ENCODE data around the gene GLIS2.

The GLIS2 gene

DNA sequence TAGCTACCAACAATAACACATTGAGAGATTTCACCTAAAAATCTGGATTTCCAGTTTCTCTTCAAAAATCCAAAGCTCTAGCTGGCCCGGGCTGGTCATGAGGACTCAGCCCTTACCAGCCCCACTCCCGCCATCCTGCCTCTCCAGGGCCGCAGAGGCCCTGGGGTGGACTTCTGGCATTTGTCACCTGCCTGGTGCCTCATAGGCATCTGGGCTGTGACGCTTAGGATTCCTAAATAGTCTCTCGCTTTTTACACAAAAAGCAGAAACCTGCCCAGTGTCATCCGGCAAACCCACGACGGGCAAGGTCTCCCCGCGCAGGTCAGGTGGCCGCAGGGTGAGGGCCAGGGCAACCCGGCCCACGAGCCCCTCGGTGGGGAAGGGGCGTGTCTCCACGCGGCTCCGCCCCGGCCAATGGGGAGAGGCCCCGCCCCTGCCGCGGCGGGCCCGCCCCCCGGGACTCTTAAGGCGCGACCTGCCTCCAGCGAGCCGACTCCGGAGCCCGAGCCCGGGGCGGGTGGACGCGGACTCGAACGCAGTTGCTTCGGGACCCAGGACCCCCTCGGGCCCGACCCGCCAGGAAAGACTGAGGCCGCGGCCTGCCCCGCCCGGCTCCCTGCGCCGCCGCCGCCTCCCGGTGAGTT is 55.6 kb downstream of the GLIS2 start, which contains the start of gene VASN:
VASN (plus strand) TSS at position 492 of the 644 bp plus-strand sequence. CDS start 9,030 bp downstream, outside the sequence.
- DNase-seq (ENCODE audit: low read depth), result no peak

DNA sequence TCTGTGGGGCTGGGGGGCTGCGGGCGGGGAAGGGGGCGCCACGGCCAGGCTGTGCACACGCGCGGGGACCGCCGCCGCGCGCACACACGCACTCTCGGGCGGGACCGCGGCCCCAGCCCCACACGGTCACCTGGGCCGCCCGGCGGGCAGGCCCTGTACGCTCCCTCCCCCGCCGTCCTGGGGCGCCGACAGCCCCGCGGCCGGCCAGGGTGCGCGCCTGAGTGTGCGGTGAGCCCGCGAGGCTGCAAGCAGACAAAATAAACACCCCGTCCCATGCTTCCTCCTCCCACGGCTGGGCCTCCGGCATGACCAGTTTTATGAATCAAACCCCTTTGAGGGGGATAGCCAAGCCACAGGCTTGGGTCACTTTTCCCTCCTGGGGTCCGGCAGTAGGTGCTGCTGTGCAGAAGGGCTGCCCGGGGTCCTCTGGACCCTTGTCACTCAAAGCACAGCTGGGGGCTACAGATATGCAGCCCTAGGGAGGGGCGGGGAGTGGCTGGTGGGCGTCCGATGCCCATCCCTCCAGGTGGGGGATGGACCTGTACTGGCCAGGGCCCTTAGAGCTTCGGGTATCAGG is 56.2 kb downstream of the GLIS2 start:
- DNase-seq (ENCODE audit: low read depth), result no peak

DNA sequence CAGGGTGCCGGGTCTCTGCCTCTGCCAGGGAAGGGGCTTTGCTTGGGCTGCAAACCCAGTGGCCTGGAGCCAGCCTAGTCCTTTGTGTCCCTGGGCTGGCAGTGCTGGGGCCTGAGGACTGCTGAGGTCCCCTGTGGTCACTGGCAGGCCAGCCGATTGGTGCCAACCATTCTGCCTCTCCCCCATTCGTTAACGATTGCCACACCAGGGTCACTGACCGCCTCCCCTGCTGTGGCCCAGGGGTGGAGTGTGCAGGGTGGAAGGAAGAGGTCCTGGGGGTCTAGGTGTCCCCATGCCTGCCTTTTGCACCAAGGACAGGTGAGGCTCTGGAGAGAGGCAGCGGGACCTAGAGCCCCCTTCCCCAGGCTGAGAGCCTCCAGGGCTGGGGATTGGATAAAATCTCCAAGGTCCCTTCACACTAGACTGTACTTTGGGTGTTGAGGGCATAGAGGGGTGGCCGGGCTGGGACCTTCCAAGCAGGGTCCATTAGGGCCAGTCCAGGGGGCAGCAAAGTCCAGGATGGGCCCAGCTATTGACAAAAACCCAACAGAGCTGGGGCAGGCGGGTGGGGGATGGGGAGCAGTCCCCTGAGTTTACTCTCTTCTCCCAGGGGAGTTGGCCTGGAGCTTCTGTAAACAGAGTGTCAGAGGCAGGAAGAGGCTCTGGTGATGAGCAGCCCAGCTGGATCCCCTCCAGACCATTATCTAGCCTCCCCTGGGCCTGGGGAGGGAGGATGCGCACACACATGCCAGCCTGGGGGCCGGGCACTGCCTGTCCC is 56.9 kb downstream of the GLIS2 start:
- DNase-seq (ENCODE audit: low read depth), result no peak

DNA sequence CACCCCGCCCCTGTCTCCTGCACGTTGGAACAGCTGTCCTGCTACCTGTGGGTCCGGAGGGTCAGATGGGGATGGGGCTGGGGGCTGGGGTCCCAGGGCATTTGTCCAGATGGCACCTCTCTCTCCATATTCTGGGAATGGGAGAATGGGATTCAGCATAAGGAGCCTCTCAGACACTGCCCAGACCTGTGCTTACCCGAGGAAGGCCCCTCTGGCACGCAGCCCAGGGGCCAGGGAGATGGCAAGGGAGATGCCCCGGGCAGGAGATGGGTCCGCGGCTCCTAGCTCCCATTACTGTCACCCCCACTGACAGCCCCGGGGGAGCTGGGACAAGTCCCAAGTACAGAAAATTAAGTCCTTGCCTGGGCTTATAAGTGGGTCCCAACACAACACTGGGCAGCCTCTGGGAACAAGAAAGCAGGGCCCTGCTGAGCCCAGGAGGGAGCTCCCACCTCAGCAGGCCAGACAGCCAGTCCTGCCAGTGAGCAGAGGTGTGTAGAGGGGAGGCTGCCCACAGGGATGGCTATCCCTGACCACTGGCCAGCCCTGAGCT is 57.6 kb downstream of the GLIS2 start:
- no peak for DNase-seq (ENCODE audit: low read depth)

DNA sequence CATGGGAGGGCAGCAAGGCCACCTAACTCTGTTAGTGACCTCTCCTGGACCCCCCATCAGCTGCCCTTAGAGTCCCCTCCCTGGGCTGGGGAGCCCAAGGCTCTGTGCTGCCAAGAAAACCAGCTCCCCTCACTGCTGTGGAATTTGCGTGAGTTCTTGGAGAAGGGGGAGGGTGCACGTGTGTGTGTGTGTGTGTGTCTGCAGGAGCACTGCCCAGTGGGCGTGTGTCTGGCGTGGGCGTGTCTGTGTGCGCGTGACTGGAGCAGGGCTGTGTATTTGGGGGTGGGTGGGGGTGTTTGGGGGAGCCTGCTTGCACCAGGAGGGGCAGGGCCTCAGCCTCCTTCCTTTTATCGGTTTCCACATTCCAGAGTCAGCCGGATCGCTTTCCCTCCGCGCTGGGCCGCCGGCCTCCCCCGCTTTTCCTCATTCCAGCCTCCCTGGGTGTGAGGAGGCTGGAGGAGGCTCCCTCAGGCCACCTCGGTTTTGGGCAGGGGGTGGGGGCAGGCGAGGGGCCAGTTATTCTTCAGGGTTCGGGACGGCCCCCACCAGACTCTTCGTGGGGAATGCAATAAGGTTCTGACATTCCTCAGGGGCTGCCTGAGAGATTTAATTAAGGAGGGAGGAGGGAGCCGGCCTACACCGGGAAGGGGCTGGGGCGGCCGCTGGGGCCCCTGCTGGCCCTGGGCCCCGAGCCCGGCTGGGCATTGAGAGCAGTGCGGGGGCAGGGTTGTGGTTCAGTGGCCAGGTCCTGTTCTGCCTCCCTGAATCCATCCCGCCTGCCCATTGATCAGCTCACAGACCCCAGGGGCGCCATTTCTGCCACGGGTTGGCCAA is 58.3 kb downstream of the GLIS2 start:
- peak; percentile 95 for DNase-seq (ENCODE audit: low read depth)

DNA sequence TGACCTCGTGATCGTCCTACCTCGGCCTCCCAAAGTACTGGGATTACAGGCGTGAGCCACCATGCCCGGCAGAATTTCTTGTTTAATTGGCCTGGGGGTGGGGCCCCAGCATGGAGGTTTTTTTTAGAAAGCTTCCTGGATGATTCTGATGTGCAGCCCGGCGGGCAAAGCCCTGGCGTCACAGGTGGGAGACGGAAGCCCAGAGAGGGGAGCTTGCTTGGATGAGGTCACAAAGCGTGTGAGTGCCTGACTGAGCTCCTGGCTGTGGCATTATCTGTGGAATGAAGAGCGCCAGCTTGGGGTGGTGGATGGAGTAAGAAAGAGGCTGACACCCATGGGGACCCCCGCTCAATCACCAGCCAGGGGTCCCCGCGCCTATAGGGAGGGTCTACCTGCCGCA is 59.9 kb downstream of the GLIS2 start:
- no peak for DNase-seq (ENCODE audit: low read depth)

DNA sequence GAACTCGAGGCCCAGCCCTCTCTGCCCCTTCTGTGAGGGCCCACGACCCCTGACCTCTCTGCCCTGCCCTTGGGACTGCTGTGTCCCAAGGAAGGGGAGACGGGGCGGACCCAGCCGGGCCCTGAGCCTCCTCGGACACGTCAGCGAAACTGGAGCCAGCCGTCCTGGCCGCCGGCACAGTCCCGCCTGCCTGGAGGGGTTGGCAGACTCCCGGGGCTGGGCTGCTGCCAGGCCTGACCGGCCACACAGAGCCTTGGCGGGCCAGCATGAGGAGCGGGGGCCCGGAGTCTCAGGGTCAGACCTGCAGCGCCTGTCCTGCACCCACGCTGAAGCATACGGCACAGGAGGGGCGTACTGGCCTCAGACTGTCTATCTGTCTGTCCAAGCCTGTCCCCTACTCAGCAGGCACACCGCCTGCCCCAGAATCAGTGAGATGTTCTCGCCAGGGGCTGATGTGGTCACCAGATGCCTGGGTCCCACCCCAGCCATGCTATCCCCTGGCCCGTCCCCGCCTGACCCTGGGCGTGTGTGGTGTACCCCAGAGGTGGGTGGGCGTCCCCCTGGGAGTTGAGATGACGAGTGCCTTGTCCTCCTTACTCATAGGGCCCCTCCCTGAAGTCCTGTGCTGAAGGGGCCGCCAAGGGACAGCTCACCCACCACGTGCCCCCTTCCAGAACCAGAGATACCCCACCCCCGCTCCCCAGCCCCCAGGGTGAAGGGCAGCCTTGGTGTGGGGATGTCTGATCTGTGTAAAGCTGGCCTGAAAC is 60.4 kb downstream of the GLIS2 start:
- peak; percentile 82 for DNase-seq (ENCODE audit: low read depth)

DNA sequence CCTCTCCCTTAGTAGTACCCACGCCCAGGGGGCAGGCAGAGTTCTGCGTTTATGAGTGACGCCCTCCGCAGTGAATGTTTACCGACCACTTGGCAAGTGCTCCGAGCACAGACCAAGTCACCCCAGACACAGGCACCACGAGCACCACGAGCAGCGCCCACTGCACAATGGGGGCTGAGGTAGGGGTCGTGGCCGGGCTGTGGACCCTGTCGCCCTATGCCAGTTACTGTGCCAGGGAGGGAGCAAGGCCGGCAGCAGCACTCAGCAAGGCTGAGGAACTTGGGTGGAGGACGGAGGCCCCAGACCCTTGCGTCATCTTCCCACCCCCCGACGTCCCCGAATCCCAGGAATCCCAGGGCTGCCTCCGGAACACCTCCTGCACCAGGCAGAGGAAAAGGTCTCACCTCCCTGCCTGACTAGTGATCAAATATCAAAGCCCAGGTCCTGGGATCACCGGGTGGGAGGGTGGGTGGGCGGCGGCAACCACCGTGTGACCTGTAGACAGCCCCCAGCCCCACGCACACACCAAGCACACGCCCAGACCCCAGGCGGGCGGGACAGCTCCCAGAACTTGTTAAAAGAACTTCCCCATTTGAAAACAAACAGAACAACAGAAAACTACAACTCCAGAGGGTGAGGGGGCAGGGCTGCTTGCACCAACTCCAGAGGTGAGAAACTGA is 61.2 kb downstream of the GLIS2 start:
- no peak for DNase-seq (ENCODE audit: low read depth)

DNA sequence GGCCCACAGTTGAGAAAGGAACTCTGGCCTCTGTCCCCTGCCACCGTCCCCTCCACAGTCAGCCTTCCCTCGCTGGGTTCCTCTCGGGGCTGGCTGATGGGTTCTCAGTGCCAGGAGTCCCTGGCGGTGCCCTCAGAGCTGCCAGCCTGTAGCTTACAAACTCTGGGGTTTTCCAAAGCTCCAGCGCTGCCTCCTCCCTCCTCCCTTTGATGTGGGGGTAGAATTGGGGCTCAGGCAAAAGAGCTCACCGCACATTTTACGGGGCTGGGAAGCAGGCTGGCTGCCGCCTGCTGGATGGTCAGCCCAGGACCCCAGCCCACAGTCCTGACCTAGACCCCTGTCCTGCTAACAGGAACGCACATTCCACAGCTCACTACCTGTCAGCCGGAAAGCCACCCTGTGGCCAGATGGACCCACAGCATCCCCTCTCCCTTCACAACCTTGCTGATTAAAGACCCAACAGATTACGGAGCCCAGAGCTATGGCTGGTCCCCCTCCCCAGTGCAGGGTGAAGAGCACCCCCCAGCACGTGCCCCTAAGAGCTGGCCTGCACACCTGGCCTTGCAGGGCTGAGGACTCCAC is 61.8 kb downstream of the GLIS2 start:
- DNase-seq (ENCODE audit: low read depth), result no peak

DNA sequence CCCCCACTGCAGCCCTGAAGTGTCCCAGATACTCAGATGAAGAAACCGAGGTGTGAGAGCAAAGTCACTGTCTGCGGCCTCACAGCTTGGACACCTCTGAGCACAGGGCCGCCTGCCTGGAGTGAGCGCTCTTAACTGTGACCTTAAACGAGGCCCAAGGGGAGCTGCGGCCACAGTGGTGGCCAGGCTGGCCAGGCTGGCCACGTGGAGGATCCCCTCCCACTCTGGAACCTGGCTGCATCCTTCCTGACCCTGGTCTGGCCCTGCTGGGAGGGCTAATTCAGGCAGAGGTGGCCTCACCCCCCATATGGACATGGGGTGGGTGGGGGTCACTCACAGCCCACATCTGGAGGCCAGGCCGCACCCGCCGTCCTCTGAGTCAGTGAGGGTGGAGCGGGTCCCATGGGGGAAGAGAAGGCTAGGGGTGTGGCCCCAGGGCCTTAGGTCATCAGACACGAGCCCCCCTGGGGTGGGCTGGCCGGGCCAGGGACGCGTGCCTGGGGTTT is 62.3 kb downstream of the GLIS2 start:
- peak; percentile 70 for DNase-seq (ENCODE audit: low read depth)

DNA sequence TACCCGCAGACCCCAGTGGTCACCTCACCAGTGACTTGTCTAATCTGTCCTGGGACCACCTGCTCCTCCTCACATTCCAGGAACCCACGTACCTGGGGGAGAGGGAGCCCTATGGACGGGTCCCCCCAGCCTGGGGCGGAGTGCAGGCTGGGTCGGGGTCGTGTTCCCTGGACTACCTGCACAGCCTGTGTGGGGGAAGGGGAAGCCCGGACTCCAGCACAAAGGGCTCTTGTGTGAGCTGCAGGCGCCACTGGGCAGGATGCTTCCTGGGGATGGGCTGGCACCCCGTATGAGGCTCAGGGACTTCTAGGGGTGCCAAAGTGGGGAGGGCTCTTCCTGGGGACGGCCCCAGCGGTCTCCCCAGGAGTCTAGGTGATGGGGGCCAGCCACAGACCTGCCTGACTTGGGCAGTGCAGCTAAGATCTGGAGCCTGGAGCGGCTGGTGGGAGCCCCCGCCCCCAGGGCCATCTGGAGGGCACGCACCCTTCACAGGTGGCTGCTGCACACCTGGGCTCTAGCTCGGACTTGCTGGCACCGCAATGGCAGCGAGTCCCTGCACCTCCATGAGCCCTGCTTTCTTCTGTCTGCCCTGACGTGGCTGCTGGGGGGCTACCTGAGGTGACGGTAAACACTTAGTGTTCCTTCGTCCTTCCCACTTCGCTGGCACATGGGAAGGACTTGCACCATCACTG is 63.3 kb downstream of the GLIS2 start:
- no peak for DNase-seq (ENCODE audit: low read depth)

DNA sequence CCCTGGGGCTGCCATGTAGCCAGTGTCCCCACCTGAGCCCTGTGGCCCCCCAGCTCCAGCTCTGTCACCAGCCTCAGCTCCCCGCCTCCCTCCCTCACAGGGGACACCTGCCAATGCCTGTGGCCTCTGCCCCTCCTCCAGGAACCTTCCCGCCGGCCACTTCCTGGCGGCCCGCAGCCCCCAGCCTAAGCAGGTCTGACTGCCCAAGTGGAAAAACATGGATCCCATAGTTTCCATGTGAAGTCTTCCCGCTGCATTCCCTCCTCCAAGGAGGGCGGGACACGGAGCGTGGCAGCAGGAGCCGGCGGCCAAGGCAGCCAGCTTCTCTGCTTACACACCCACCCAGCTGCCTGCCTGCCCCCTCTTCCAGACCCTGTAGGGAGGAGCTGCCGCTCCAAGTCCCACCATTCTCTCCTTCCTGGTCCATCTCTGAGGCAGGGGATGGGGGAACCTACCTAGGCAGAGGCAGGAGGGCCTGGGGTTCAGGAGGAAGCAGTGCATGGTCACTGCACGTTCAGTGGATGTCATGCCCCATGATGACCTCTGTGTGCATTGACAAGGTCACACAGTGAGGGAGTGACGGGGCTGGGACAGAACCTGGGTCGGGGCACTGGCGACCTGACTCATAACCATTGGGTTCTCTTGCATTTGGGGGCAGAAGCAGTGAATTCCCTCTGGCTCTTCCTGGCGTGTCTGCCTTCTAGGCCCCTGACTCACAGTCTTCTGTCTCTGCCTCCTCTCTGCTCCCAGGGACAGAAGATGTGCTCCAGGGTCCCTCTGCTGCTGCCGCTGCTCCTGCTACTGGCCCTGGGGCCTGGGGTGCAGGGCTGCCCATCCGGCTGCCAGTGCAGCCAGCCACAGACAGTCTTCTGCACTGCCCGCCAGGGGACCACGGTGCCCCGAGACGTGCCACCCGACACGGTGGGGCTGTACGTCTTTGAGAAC is 64.5 kb downstream of the GLIS2 start:
- no peak for DNase-seq (ENCODE audit: low read depth)

DNA sequence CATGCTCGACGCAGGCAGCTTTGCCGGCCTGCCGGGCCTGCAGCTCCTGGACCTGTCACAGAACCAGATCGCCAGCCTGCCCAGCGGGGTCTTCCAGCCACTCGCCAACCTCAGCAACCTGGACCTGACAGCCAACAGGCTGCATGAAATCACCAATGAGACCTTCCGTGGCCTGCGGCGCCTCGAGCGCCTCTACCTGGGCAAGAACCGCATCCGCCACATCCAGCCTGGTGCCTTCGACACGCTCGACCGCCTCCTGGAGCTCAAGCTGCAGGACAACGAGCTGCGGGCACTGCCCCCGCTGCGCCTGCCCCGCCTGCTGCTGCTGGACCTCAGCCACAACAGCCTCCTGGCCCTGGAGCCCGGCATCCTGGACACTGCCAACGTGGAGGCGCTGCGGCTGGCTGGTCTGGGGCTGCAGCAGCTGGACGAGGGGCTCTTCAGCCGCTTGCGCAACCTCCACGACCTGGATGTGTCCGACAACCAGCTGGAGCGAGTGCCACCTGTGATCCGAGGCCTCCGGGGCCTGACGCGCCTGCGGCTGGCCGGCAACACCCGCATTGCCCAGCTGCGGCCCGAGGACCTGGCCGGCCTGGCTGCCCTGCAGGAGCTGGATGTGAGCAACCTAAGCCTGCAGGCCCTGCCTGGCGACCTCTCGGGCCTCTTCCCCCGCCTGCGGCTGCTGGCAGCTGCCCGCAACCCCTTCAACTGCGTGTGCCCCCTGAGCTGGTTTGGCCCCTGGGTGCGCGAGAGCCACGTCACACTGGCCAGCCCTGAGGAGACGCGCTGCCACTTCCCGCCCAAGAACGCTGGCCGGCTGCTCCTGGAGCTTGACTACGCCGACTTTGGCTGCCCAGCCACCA is 65.4 kb downstream of the GLIS2 start:
- DNase-seq (ENCODE audit: low read depth), result no peak

DNA sequence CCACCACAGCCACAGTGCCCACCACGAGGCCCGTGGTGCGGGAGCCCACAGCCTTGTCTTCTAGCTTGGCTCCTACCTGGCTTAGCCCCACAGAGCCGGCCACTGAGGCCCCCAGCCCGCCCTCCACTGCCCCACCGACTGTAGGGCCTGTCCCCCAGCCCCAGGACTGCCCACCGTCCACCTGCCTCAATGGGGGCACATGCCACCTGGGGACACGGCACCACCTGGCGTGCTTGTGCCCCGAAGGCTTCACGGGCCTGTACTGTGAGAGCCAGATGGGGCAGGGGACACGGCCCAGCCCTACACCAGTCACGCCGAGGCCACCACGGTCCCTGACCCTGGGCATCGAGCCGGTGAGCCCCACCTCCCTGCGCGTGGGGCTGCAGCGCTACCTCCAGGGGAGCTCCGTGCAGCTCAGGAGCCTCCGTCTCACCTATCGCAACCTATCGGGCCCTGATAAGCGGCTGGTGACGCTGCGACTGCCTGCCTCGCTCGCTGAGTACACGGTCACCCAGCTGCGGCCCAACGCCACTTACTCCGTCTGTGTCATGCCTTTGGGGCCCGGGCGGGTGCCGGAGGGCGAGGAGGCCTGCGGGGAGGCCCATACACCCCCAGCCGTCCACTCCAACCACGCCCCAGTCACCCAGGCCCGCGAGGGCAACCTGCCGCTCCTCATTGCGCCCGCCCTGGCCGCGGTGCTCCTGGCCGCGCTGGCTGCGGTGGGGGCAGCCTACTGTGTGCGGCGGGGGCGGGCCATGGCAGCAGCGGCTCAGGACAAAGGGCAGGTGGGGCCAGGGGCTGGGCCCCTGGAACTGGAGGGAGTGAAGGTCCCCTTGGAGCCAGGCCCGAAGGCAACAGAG is 66.3 kb downstream of the GLIS2 start:
- DNase-seq (ENCODE audit: low read depth), result no peak

DNA sequence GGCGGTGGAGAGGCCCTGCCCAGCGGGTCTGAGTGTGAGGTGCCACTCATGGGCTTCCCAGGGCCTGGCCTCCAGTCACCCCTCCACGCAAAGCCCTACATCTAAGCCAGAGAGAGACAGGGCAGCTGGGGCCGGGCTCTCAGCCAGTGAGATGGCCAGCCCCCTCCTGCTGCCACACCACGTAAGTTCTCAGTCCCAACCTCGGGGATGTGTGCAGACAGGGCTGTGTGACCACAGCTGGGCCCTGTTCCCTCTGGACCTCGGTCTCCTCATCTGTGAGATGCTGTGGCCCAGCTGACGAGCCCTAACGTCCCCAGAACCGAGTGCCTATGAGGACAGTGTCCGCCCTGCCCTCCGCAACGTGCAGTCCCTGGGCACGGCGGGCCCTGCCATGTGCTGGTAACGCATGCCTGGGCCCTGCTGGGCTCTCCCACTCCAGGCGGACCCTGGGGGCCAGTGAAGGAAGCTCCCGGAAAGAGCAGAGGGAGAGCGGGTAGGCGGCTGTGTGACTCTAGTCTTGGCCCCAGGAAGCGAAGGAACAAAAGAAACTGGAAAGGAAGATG is 67.0 kb downstream of the GLIS2 start:
- no peak for DNase-seq (ENCODE audit: low read depth)

All from GM04504 (cell line).